Stimulated activated CD4-positive, alpha-beta T cell treated with anti-CD3 and anti-CD28 coated beads, Interleukin-1b, Interleukin-23, amount 100 ng/mL, for 24 hours (primary cell): Measurements from ENCODE around the gene BRINP1.

Experiments
- DNase-seq, 4 experiments: peaks; one replicate each; pipeline ENCODE4 v3.0.0-alpha.2; 2020; ENCODE audit warnings: low read depth in 4 of 4, low spot score in 1 of 4

The BRINP1 gene

DNA sequence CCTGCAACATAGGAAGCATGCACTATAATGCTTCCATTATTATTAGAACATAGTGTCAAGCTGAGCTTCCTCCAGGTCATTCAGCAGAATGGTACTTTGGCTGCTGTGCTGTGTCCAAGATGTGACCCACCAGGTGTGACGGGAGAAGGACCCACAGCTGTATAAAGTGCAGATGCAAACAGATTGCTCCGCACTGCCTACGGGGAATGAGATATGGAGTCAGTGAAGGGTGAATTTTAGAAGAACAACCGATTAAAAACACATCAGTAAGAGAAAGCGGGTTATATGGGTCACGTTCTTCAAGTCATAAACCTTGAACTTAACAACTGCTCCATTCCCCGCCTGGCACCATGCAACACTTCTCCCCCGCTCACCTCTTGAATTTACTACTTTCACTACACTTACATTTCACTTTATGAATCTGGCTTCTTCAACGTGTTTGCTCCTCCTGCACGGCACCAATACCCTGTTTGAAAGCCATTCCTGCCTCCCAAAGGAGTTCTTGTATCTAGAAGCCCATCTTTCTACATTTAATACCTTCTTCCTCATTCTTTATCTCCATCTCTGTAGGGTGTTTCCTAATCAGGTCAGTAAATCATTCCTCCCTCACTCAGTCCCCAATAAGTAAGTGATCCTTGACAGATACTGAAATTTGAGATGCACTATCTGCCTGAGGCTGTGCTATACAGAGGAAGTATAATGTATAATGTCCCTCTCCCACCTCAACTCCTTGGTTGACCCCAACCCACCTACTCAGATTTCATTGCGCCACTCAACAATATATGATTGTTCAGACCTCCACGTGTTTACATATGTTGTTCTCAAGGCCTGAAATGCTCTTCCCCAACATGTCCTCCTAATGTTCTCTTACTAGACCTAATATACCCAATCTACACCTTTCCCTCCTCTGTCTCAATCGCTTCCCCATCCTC is 25.9 kb downstream of the BRINP1 start:
- no peak for DNase-seq

- no peak for DNase-seq
These were observed 30.2 kb downstream of the BRINP1 start for GRCh38 chr9:119339056-119339455.

DNA sequence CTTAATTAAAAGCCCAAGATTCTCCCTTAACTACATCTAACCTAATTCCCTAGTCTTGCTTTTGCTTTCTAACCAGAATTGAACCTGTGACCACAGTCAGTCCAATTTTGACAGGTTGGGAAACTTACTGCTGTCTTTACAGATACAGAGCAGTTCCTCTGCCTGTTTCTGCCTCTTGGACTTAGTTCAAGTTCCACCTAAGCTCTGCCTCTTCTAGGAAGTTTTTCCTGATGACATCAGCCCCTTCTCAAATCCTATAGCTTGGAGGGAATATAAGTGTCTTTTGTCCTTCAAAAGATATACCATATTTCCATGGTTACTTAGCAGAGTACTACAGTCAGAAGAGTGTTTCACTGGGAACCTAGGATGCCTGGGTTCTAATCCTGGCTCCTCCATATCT is 31.7 kb downstream of the BRINP1 start:
- no peak for DNase-seq

DNA sequence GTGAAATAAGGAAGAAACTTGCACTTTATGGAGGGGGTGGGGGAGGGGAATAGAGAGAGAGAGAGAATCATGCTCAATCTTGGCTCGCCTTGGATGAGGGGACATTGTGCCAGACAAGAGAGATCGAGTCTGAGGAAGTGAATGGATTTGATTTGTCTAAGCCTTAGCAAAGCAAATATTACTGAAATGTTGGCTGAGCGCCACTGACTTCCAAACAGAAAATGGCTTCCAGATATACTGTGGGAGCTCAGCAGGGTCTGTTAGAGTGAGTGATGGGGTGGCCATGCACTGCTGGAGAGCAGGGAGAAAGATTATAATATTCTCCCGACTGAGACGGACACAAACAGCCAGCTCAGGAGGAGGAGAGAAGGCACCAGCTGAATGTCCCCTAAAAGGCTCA is 34.5 kb downstream of the BRINP1 start:
- no peak for DNase-seq

DNA sequence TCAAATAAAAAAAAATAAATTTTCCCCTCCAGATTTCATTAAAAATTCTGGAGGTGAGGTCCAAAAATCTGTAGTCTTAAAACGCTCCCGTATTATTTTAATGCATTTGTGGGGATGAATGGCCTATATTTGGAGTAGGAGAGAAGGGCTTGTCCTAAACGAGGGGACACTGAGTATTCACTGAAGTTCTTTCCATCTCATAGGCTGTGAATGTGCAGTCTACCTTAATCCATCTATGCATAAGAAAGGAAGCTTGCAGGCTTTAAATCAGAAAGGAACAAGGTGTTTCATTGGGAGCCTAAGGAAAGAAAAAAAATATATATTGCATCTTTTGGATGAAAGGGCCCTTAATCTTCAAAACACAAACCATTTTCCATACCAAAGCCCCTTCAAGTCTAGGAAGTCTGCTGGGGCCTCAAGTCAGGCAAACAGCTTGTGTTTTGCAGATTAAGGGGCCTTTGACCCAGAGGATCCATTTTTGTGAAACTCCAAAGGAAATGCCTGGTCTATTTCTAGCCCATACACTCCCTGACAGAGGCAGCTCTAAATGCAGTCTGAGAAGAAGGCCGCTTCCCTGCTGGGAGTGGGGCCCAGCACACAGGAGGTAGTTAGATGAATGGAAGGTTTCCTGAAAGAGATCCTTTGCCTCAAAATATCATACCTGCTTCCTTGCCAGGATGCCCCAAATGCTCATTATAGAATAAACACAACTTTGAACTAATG is 35.6 kb downstream of the BRINP1 start:
- DNase-seq = no peak

- DNase-seq = no peak
These were observed 36.7 kb downstream of the BRINP1 start for GRCh38 chr9:119332522-119332921.

DNA sequence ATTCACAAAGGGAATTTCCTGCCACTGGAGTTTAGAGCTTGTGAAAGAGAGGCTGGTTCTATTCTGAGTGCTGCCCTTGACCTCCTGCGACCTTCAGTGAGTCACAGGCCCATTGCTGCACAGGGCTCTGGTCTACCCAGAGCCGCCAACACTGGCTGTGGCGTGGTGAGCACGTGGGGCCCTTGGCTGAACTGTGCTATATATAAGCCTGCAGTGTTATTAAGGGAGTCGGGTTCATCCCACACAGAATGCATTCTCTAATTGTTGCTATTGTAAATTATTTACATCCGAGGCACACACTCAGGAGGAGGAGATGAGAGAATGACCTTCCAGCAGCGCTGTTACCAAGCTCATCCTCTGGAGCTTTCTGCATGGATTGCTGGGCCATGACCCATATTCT is 47.1 kb downstream of the BRINP1 start:
- DNase-seq = no peak

- no peak for DNase-seq
These were observed 50.9 kb downstream of the BRINP1 start for GRCh38 chr9:119318371-119318770.

DNA sequence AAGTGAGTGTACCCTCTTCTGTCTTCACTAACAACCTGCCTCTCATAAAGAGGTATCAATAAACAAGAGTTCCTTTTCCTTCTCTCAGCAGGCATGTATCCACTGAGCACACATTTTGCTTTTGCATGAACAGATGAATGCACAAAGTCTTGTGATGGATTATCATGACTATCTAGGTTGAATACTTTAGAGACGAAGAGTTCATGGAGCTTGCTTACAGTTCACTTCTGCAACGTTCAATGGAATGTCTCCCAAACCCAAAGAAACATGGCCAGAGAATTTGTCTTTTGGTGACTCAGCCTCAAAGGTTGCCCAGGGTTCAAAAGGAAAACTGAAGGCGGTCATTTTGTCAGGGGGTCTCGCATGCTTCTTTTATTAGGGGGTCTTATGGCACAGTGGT is 55.4 kb downstream of the BRINP1 start:
- no peak for DNase-seq

GRCh38 chr9:119310741-119311140 is 58.5 kb downstream of the BRINP1 start:
- no peak for DNase-seq

DNA sequence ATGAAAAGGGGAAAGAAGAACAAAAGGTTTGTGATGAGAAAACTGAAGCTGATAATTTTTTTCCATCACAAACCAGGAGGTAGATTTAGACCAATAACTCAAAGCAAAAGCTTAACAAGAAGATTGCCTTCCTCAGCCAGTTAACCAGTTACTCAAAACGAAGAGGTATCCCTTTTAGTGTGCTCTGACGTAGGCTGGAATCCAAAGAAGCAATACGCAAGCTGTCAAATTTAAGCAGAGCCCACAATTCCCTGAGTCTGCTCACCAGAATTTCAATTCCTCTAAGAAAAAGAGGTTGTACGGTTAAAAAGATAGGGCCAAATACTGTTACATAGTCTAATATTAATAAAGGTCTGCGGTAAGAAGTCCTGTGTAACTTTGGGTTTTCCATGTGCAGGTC is 61.8 kb downstream of the BRINP1 start:
- no peak for DNase-seq

- DNase-seq = no peak
These were observed 64.7 kb downstream of the BRINP1 start for GRCh38 chr9:119304555-119304954.

DNA sequence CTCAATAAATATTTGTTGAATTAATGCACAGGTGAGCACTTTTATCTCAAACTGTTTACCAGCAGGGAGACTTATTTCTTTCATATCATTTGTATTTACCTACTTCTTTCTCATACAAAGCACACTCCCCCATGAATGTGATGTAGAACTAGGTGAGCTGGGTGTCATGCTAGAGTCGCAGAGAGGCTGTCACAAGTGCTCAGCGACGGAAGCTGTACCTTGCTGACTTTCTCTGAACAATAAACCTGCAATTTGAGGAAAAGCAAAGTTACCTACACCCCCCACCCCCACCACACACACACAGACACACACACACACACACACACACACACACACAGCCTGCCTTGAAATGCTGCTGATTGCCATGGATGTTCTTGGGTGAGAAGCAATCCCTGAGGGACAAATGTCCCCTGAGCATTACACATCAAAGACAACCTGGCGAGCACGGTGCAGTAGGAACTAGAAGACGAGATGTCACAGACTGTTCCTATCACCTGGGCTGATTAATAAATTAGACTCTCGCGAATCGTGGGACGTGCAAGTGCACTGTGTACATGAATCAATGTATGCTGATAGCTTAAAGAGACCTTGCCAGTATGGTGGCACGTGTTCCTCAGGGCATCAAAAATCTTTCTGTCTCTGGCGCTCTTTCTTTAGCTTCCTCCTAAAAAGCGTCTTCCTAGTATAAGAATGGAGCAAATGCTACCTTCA is 66.1 kb downstream of the BRINP1 start:
- no peak for DNase-seq

DNA sequence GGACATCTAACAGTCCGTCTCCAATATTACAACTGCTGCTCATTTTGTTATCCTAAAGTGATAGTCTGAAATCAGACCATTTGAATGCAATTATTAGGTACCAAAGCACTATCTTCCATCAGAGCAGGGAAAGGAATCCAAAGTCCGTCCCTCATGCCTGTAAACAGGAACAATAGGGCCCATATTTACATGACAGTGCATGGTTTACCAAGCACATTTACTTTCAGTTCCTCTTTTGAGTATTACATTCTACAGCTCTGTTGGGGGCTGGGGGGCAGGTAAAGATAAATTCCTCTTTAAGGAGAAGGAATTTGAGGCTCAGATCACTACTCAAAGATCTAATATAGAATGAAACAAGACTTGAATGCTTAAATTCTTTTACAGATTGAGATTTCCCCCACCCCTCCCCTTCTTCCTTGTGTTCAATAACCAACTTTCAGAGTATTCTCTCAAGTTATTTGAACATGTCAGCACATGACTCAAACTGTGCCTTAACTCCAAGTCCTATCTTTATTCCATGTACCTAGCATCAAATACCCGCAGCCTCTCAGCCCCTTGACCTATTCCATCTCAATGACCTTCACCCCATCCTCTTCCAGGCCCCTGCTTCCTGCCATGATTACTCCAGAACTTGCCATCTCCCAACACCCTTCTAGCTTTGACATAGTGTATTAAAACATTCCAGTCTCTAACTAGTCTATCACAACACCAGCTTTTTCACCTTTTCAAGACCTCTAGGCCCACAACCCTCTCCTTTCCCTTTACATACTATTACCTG is 71.0 kb downstream of the BRINP1 start:
- no peak for DNase-seq

DNA sequence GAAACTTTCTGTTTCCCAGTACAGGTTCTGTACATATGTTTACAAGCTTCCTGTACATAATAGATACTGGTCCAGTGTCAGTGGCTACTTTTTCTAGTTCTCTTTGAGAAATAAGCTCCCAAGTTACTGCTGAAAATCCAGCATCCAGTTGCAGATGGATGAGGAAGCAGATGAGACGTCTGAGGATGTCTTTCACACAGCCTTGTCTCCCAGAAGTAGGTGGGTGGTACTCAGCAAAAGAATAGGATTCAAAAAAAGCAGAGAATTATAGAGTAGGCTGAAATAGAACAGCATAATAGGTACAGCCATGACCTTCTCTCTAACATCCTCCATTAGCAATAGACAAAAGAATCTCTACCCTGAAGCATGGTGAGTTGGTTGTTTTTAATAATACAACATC is 77.7 kb downstream of the BRINP1 start:
- no peak for DNase-seq

GRCh38 chr9:119289740-119290433 is 79.3 kb downstream of the BRINP1 start:
- no peak for DNase-seq

- DNase-seq = no peak
These were observed 84.5 kb downstream of the BRINP1 start for GRCh38 chr9:119284587-119285337.

GRCh38 chr9:119284118-119284517 is 85.1 kb downstream of the BRINP1 start:
- DNase-seq = no peak

DNA sequence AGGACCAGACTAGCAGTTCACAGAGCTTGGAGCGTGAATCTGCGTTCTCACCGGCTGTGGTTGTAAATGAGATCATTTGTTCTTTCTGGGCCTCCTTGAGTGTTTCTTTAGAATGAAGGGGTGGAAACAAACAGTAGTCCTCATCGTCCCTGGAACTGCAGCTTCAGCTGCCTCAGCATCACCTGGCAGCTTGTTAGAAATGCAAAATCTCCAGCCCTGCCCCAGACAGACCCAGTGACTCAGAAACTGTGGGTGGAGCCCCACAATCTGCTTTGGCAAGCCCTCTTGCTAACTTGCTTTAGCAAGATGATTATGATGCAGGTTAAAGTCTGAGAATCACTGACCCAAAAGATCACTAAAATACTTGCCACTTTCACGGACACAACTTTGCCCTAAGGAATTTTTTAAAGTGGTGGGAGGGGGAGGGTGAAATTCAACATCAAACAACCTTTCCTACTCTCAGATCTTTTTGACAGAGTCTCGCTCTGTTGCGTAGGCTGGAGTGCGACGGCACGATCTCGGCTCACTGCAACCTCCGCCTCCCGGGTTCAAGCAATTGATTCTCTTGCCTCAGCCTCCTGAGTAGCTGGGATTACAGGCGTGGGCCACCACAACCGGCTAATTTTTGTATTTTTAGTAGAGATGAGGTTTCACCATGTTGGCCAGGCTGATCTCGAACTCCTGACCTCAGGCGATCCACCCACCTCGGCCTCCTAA is 86.0 kb downstream of the BRINP1 start:
- no peak for DNase-seq
